Liver (tissue), 9 donors: ENCODE results near the gene WDR86. TPM values are rescaled to one million over a fixed set of nuclear protein-coding genes. Genes with fewer than 3 reads are reported as not detected.

Source experiments
- DNase-seq: peaks from one replicate; pipeline ENCODE4 v3.0.0-alpha.2; 2017; ENCODE audit warnings: low spot score
- H3K27ac ChIP-seq, 2 donors: one replicate each; pipeline ENCODE4 v1.7.0; 2013; ENCODE audit warnings: inconsistent platforms in 2 of 2, low read length in 2 of 2, control low read depth in 1 of 2, low read depth in 1 of 2, mild to moderate bottlenecking in 1 of 2
- H3K27me3 ChIP-seq, 4 donors: one replicate each; pipeline versions ENCODE4 v1.6.1 to v1.7.0; 2013; ENCODE audit warnings: low read length in 3 of 4, inconsistent platforms in 1 of 4, mild to moderate bottlenecking in 1 of 4, moderate library complexity in 1 of 4; ENCODE audit not compliant: control insufficient read depth in 4 of 4, insufficient read depth in 4 of 4
- H3K36me3 ChIP-seq, 4 donors: one replicate each; pipeline versions ENCODE4 v1.6.1 to v1.7.0; 2013; ENCODE audit warnings: low read length in 3 of 4, mild to moderate bottlenecking in 3 of 4, low read depth in 1 of 4, moderate library complexity in 1 of 4; ENCODE audit not compliant: control insufficient read depth in 4 of 4, insufficient read depth in 3 of 4
- H3K4me1 ChIP-seq, 4 donors: one replicate each; pipeline versions ENCODE4 v1.6.1 to v1.7.0; 2013; ENCODE audit warnings: low read length in 3 of 4, mild to moderate bottlenecking in 3 of 4, moderate library complexity in 1 of 4; ENCODE audit not compliant: control insufficient read depth in 4 of 4, insufficient read depth in 4 of 4
- H3K4me3 ChIP-seq, 3 donors: one replicate each; pipeline versions ENCODE4 v1.6.1 to v1.7.0; 2013; ENCODE audit warnings: low read length in 3 of 3, control low read depth in 1 of 3, low read depth in 1 of 3, mild to moderate bottlenecking in 1 of 3
- H3K9ac ChIP-seq, 2 donors: one replicate each; pipeline ENCODE4 v1.7.0; 2013; ENCODE audit warnings: low read length in 2 of 2, mild to moderate bottlenecking in 2 of 2, moderate library complexity in 2 of 2, control low read depth in 1 of 2, low read depth in 1 of 2
- H3K9me3 ChIP-seq, 4 donors: one replicate each; pipeline versions ENCODE4 v1.6.1 to v1.7.0; 2013; ENCODE audit warnings: low read length in 3 of 4; ENCODE audit not compliant: control insufficient read depth in 4 of 4
- ATF3 ChIP-seq: IDR thresholded peaks from 2 replicates; pipeline ENCODE4 v1.6.1; 2016; ENCODE audit warnings: antibody characterized with exemption
- CTCF ChIP-seq: fragments of 150-350 bp; IDR thresholded peaks from 2 replicates; pipeline ENCODE4 v1.5.1; 2017; ENCODE audit warnings: improper control_type of control experiment, low read depth, low read length; ENCODE audit not compliant: missing input control
- EGR1 ChIP-seq, 2 donors: IDR thresholded peaks; 2 replicates each; pipeline ENCODE4 v1.6.1; 2016 to 2018; ENCODE audit warnings: antibody characterized with exemption in 2 of 2, low read depth in 2 of 2
- FOXA1 ChIP-seq: IDR thresholded peaks from 2 replicates; pipeline ENCODE4 v1.6.1; 2016; ENCODE audit warnings: antibody characterized with exemption
- FOXA2 ChIP-seq: IDR thresholded peaks from 2 replicates; pipeline ENCODE4 v1.6.1; 2016; ENCODE audit warnings: antibody characterized with exemption
- GABPA ChIP-seq, 2 donors: IDR thresholded peaks in 1 of 2; conservative IDR thresholded peaks in 1 of 2; 2 replicates each; pipeline ENCODE4 v1.6.1; 2016; ENCODE audit warnings: antibody characterized with exemption in 2 of 2, mild to moderate bottlenecking in 1 of 2, moderate library complexity in 1 of 2
- HNF4A ChIP-seq, 2 donors: conservative IDR thresholded peaks; 2 replicates each; pipeline ENCODE4 v1.6.1; 2016; ENCODE audit warnings: antibody characterized with exemption in 2 of 2, mild to moderate bottlenecking in 2 of 2
- HNF4G ChIP-seq: IDR thresholded peaks from 2 replicates; pipeline ENCODE4 v1.6.1; 2016; ENCODE audit warnings: antibody characterized with exemption
- JUND ChIP-seq, 2 donors: IDR thresholded peaks; 2 replicates each; pipeline ENCODE4 v1.6.1; 2016; ENCODE audit warnings: antibody characterized with exemption in 2 of 2
- NR2F2 ChIP-seq: IDR thresholded peaks from 2 replicates; pipeline ENCODE4 v1.6.1; 2016; ENCODE audit warnings: antibody characterized with exemption
- RAD21 ChIP-seq, 2 donors: IDR thresholded peaks; 2 replicates each; pipeline ENCODE4 v1.6.1; 2016; ENCODE audit warnings: antibody characterized with exemption in 2 of 2, mild to moderate bottlenecking in 2 of 2
- REST ChIP-seq: IDR thresholded peaks from 2 replicates; pipeline ENCODE4 v1.6.1; 2016; ENCODE audit warnings: antibody characterized with exemption, mild to moderate bottlenecking
- RXRA ChIP-seq, 2 donors: IDR thresholded peaks; 2 replicates each; pipeline ENCODE4 v1.6.1; 2017 to 2018; ENCODE audit warnings: antibody characterized with exemption in 2 of 2, mild to moderate bottlenecking in 1 of 2
- SP1 ChIP-seq: IDR thresholded peaks from 2 replicates; pipeline ENCODE4 v1.6.1; 2018; ENCODE audit warnings: antibody characterized with exemption, mild to moderate bottlenecking
- TAF1 ChIP-seq: conservative IDR thresholded peaks from 2 replicates; pipeline ENCODE4 v1.6.1; 2016; ENCODE audit warnings: antibody characterized with exemption, mild to moderate bottlenecking
- YY1 ChIP-seq: IDR thresholded peaks from 2 replicates; pipeline ENCODE4 v1.6.1; 2016; ENCODE audit warnings: antibody characterized with exemption, mild to moderate bottlenecking
- ZBTB33 ChIP-seq: IDR thresholded peaks from 2 replicates; pipeline ENCODE4 v1.6.1; 2016; ENCODE audit warnings: antibody characterized with exemption
- WGBS: extraction: QIAGEN DNeasy Blood & Tissue Kit; methylation state at CpG from one replicate; pipeline ENCODE4 v1.1.7; 2013; 5-methylcytosine and 5-hydroxymethylcytosine counted together
- polyA plus RNA-seq, 2 donors: library from polyadenylated mRNA; stranded (reverse) in 1 of 2; unstranded in 1 of 2; fragments of 200-250 nt in 1 of 2; fragments of >200 nt in 1 of 2; fragmentation: Nextera tagmentation in 1 of 2; extraction: Ambion mirVana in 1 of 2; gene quantifications; one replicate each; pipeline versions ENCODE4 v1.2.1 to v1.2.3, GENCODE V29; 2013 to 2015
- total RNA-seq, 2 donors: library from RNA; depleted of rRNA; stranded (reverse); fragments of >200 nt; gene quantifications; one replicate each; pipeline ENCODE4 v1.2.3, GENCODE V29; 2014
- TF ChIP-seq, protein P1 (sequence below): IDR thresholded peaks from 2 replicates; pipeline ENCODE4 v1.6.1; 2016; ENCODE audit warnings: antibody characterized with exemption
- donor health status: healthy.
- donor health status: healthy.
- donor health status: healthy.
- donor health status: healthy.
- donor health status: healthy.

Gene WDR86
- total and polyA plus RNA-seq, 4 donors, result 0.35 to 4.9 (median 0.77) TPM

GRCh38 chr7:151422212-151422611 lies 12.4 kb upstream of the WDR86 start (continued):
- no peak for TF ChIP-seq EGR1 (IDR thresholded peaks at IDR 0.05; ENCODE audit: low read depth in 2 of 2)

DNA sequence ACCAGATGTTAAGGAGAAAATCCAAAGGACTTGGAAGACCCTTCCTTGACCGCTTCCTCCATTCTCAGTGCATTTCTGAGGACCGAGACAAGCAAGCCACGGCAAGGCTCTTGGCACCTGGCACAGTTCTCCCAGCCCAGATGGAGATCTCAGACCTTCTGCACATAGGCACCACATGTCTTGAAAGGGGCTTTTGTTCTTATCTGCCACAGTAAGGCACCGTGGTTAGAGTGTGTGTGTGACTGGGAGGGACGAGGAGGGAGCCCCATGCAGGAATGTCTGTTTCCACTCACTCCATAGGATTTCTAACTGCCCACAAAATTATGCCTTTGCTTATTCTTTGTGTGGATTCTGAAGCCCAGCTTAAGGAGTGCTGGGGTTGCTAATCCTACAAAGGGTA lies 10.3 kb upstream of the WDR86 start:
- H3K27ac ChIP-seq, result no peak overlapping the region
- H3K9ac ChIP-seq, result no peak overlapping the region
- no peaks in the 10 kb centered on the region for H3K27me3 ChIP-seq
- H3K4me3 ChIP-seq, result no peak overlapping the region
- H3K9me3 ChIP-seq, result peaks cover 0 to 6% (median 0%) of the 10 kb centered on the region in 4 donors
- DNase-seq, result no peak
- 83% methylated on average over 5 of the region's 5 CpGs for WGBS
- H3K4me1 ChIP-seq, result peaks cover 0 to 4% (median 2%) of the 10 kb centered on the region in 4 donors
- no peaks in the 10 kb centered on the region for H3K36me3 ChIP-seq
- no peak for TF ChIP-seq TAF1
- TF ChIP-seq SP1, result no peak
- no peak for TF ChIP-seq RAD21 (IDR thresholded peaks at IDR 0.05)
- TF ChIP-seq HNF4A (conservative IDR thresholded peaks at IDR 0.05), result no peak
- TF ChIP-seq ZBTB33, result no peak
- no peak for TF ChIP-seq JUND (IDR thresholded peaks at IDR 0.05)
- TF ChIP-seq FOXA2, result no peak
- no peak for TF ChIP-seq RXRA (IDR thresholded peaks at IDR 0.05)
- TF ChIP-seq REST, result no peak
- no peak for TF ChIP-seq ATF3
- TF ChIP-seq CTCF, result no peak
- TF ChIP-seq EGR1 (IDR thresholded peaks at IDR 0.05; ENCODE audit: low read depth in 2 of 2), result no peak
- no peak for TF ChIP-seq YY1
- TF ChIP-seq, protein P1, sequence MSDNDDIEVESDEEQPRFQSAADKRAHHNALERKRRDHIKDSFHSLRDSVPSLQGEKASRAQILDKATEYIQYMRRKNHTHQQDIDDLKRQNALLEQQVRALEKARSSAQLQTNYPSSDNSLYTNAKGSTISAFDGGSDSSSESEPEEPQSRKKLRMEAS, result no peak
- no peak for TF ChIP-seq GABPA (IDR thresholded peaks at IDR 0.05 in 1 of 2, conservative IDR thresholded peaks at IDR 0.05 in 1 of 2)
- no peak for TF ChIP-seq NR2F2
- no peak for TF ChIP-seq FOXA1
- TF ChIP-seq HNF4G, result no peak
